HepG2 (cell line): Measurements from ENCODE around the gene HSPA5. TPM values are rescaled to one million over a fixed set of nuclear protein-coding genes. Genes with fewer than 3 reads are reported as not detected.

Source experiments
- ARHGAP35 ChIP-seq: sonication (generic); formaldehyde crosslinking; IDR thresholded peaks from 2 replicates; pipeline ENCODE4 v1.9.0; 2022; ENCODE audit warnings: mild to moderate bottlenecking, inconsistent platforms, moderate library complexity, missing genetic modification reagents, borderline replicate concordance
- CC2D1A ChIP-seq: sonication (generic); formaldehyde crosslinking; IDR thresholded peaks from 2 replicates; pipeline ENCODE4 v1.8.1; 2023; ENCODE audit warnings: mild to moderate bottlenecking, missing genetic modification reagents
- FOXA1 ChIP-seq, 2 experiments: fragments of 450-650 bp in 1 of 2; sonication (generic) in 1 of 2; formaldehyde crosslinking in 1 of 2; IDR thresholded peaks; 2 replicates each; pipeline versions ENCODE4 v1.4.0 to v1.6.1; 2016 to 2020; ENCODE audit warnings: missing genetic modification reagents in 1 of 2
- FOXP4 ChIP-seq: sonication (generic); formaldehyde crosslinking; IDR thresholded peaks from 2 replicates; pipeline ENCODE4 v1.4.0; 2020; ENCODE audit warnings: missing genetic modification reagents
- HNRNPK ChIP-seq: fragments of 200-400 bp; formaldehyde crosslinking; IDR thresholded peaks from 2 replicates; pipeline ENCODE4 v1.6.1; 2018; ENCODE audit warnings: low read length, low read depth, moderate library complexity, mild to moderate bottlenecking; ENCODE audit not compliant: poor library complexity, severe bottlenecking
- HOXA5 ChIP-seq: sonication (generic); formaldehyde crosslinking; IDR thresholded peaks from 2 replicates; pipeline ENCODE4 v1.4.0; 2020; ENCODE audit warnings: missing genetic modification reagents
- IRF9 ChIP-seq: sonication (generic); formaldehyde crosslinking; IDR thresholded peaks from 2 replicates; pipeline ENCODE4 v1.8.0; 2022; ENCODE audit warnings: missing genetic modification reagents, mild to moderate bottlenecking, borderline replicate concordance
- MBNL3 ChIP-seq: fragments of 250-450 bp; sonication (Bioruptor Pico); conservative IDR thresholded peaks from 2 replicates; pipeline ENCODE4 v1.8.0; 2022; ENCODE audit warnings: mild to moderate bottlenecking, inconsistent platforms
- NR2C2 ChIP-seq: sonication (generic); formaldehyde crosslinking; IDR thresholded peaks from 2 replicates; pipeline ENCODE4 v1.4.0; 2020; ENCODE audit warnings: missing genetic modification reagents, mild to moderate bottlenecking, moderate library complexity, borderline replicate concordance
- STAT5B ChIP-seq: sonication (generic); formaldehyde crosslinking; IDR thresholded peaks from 2 replicates; pipeline ENCODE4 v1.4.0; 2020; ENCODE audit warnings: missing genetic modification reagents
- ZNF207 ChIP-seq: fragments of 450-650 bp; IDR thresholded peaks from 2 replicates; pipeline ENCODE4 v1.6.1; 2016; ENCODE audit warnings: antibody characterized with exemption, borderline replicate concordance
- ZNF713 ChIP-seq: sonication (generic); formaldehyde crosslinking; IDR thresholded peaks from 2 replicates; pipeline ENCODE4 v1.4.0; 2020; ENCODE audit warnings: mild to moderate bottlenecking, missing genetic modification reagents
- ZNF850 ChIP-seq: sonication (generic); formaldehyde crosslinking; conservative IDR thresholded peaks from 2 replicates; pipeline ENCODE4 v1.9.0; 2021; ENCODE audit warnings: mild to moderate bottlenecking, missing genetic modification reagents
- ZSCAN20 ChIP-seq: sonication (generic); formaldehyde crosslinking; IDR thresholded peaks from 2 replicates; pipeline ENCODE4 v1.4.0; 2020; ENCODE audit warnings: missing genetic modification reagents, mild to moderate bottlenecking, borderline replicate concordance
- polyA plus RNA-seq, 8 experiments: library from polyadenylated mRNA; depleted of rRNA in 3 of 8; stranded (reverse) in 7 of 8; unstranded in 1 of 8; fragments of >200 nt; fragmentation: Illumina TruSeq in 4 of 8; extraction: Trizol in 4 of 8; gene quantifications; 2 replicates each; pipeline versions ENCODE4 v1.2.1 to v1.2.3, GENCODE V29; 2011 to 2016; ENCODE audit warnings: low read depth in 4 of 8, missing spikeins in 1 of 8, mixed read lengths in 1 of 8; ENCODE audit not compliant: insufficient read depth in 1 of 8
- total RNA-seq, 5 experiments: library from RNA; depleted of rRNA; stranded (reverse); fragments of >200 nt; fragmentation: Illumina TruSeq; extraction: Trizol; gene quantifications; 2 replicates each; pipeline ENCODE4 v1.2.3, GENCODE V29; 2016; ENCODE audit warnings: low read depth in 1 of 5
- TF ChIP-seq, protein P1 (sequence below), 2 experiments: fragments of 450-650 bp in 1 of 2; sonication (generic) in 1 of 2; formaldehyde crosslinking; IDR thresholded peaks; 2 replicates each; pipeline versions ENCODE4 v1.5.0 to v1.8.0; 2020 to 2022; ENCODE audit warnings: mild to moderate bottlenecking in 1 of 2, missing genetic modification reagents in 1 of 2
- TF ChIP-seq, protein P2 (sequence below): sonication (generic); formaldehyde crosslinking; IDR thresholded peaks from 2 replicates; pipeline ENCODE4 v1.4.0; 2020; ENCODE audit warnings: missing genetic modification reagents

The HSPA5 gene
- total and polyA plus RNA-seq, 2 of the 13 experiments (the other 11 are each of a cell fraction or from before 2014, with no cell fraction given): 201 to 206 TPM

DNA sequence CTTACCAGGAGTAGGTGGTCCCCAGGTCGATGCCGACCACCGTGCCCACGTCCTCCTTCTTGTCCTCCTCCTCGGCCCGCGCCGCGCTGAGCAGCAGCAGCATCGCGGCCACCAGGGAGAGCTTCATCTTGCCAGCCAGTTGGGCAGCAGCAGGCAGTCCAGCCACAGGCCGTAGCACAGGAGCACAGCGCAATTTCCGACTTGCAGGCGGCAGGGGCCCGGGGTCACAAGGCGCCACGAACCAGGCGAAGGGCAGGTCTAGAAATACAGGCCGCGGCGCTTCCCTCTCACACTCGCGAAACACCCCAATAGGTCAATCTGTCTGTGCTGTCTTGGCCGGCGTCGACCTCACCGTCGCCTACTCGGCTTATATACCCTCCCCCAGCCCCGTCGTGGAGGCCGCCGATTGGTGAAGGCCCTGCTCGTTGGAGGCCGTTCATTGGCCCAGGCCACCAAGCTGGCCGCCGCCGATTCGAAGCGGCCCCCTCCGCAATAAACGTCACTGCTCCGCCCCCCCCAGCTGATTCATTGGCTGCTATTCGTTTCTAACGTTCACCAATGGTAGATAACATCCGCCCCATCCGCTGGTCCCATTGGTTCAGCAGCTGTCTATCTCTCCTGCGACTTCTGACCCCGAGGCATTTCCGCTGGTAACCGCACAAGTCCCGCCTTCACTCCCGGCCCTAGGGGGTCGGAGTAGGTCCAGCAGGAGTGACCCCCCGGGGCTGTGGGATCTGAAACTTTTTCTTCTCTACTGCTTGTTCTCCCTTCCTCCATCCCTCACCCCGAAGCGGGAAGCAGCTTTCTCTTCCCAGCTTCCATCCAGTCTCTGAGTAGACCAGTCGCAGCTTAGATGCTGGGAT lies at the start of gene HSPA5 (continued):
- no peak for TF ChIP-seq ZNF713 (CRISPR knock-in tag)
- TF ChIP-seq HNRNPK: no peak
- no peak for TF ChIP-seq ZNF850 (CRISPR knock-in tag)
- TF ChIP-seq MBNL3: no peak
- no peak for TF ChIP-seq ZNF207
- TF ChIP-seq FOXA1 (IDR thresholded peaks at IDR 0.05): no peak
- TF ChIP-seq FOXA1 (CRISPR knock-in tag; IDR thresholded peaks at IDR 0.05): peak; percentile 21; the same call in 1 of the 2 replicates
- TF ChIP-seq ZSCAN20 (CRISPR knock-in tag): 0 out of 2 replicates have a peak, but pooled peaks have one; percentile 50
- TF ChIP-seq CC2D1A (CRISPR knock-in tag): no peak
- TF ChIP-seq FOXP4 (CRISPR knock-in tag): no peak; the same call in none of the 2 replicates
- TF ChIP-seq, protein P1, sequence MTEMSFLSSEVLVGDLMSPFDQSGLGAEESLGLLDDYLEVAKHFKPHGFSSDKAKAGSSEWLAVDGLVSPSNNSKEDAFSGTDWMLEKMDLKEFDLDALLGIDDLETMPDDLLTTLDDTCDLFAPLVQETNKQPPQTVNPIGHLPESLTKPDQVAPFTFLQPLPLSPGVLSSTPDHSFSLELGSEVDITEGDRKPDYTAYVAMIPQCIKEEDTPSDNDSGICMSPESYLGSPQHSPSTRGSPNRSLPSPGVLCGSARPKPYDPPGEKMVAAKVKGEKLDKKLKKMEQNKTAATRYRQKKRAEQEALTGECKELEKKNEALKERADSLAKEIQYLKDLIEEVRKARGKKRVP (CRISPR knock-in tag; IDR thresholded peaks at IDR 0.05): peak in 1 of 2 experiments; percentile 26; a peak in 1 of 4 replicates
- peak; percentile 99 for TF ChIP-seq NR2C2 (CRISPR knock-in tag)
- TF ChIP-seq STAT5B (CRISPR knock-in tag): no peak
- TF ChIP-seq IRF9 (CRISPR knock-in tag): peak; percentile 91
- TF ChIP-seq, protein P2, sequence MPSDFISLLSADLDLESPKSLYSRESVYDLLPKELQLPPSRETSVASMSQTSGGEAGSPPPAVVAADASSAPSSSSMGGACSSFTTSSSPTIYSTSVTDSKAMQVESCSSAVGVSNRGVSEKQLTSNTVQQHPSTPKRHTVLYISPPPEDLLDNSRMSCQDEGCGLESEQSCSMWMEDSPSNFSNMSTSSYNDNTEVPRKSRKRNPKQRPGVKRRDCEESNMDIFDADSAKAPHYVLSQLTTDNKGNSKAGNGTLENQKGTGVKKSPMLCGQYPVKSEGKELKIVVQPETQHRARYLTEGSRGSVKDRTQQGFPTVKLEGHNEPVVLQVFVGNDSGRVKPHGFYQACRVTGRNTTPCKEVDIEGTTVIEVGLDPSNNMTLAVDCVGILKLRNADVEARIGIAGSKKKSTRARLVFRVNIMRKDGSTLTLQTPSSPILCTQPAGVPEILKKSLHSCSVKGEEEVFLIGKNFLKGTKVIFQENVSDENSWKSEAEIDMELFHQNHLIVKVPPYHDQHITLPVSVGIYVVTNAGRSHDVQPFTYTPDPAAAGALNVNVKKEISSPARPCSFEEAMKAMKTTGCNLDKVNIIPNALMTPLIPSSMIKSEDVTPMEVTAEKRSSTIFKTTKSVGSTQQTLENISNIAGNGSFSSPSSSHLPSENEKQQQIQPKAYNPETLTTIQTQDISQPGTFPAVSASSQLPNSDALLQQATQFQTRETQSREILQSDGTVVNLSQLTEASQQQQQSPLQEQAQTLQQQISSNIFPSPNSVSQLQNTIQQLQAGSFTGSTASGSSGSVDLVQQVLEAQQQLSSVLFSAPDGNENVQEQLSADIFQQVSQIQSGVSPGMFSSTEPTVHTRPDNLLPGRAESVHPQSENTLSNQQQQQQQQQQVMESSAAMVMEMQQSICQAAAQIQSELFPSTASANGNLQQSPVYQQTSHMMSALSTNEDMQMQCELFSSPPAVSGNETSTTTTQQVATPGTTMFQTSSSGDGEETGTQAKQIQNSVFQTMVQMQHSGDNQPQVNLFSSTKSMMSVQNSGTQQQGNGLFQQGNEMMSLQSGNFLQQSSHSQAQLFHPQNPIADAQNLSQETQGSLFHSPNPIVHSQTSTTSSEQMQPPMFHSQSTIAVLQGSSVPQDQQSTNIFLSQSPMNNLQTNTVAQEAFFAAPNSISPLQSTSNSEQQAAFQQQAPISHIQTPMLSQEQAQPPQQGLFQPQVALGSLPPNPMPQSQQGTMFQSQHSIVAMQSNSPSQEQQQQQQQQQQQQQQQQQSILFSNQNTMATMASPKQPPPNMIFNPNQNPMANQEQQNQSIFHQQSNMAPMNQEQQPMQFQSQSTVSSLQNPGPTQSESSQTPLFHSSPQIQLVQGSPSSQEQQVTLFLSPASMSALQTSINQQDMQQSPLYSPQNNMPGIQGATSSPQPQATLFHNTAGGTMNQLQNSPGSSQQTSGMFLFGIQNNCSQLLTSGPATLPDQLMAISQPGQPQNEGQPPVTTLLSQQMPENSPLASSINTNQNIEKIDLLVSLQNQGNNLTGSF (CRISPR knock-in tag): no peak; the same call in 1 of the 2 replicates
- peak; percentile 42; the same call in 1 of the 2 replicates for TF ChIP-seq ARHGAP35 (CRISPR knock-in tag)
- TF ChIP-seq HOXA5 (CRISPR knock-in tag): peak; percentile 52; the same call in 1 of the 2 replicates
